Mesenchymal stem cell (in vitro differentiated cells and primary cell): ENCODE results near the gene DNTT.

ENCODE experiments used
- DNase-seq: peaks from one replicate; pipeline ENCODE4 v3.0.0-alpha.2; 2013
- H2AFZ ChIP-seq: one replicate; pipeline ENCODE4 v1.6.1; 2013; ENCODE audit warnings: low read depth, mild to moderate bottlenecking, control low read depth, inconsistent platforms, low read length, moderate library complexity
- H2AK5ac ChIP-seq: 2 replicates; pipeline ENCODE4 v1.6.1; 2013; ENCODE audit warnings: low read length, moderate library complexity, mild to moderate bottlenecking, inconsistent platforms; ENCODE audit not compliant: severe bottlenecking
- H2BK120ac ChIP-seq: one replicate; pipeline ENCODE4 v1.6.1; 2013; ENCODE audit warnings: low read depth, mild to moderate bottlenecking, inconsistent platforms, low read length, moderate library complexity
- H2BK12ac ChIP-seq, 2 experiments: one replicate each; pipeline ENCODE4 v1.6.1; 2013; ENCODE audit warnings: inconsistent platforms in 2 of 2, low read length in 2 of 2, mild to moderate bottlenecking in 2 of 2, moderate library complexity in 2 of 2, control low read depth in 1 of 2
- H2BK15ac ChIP-seq: one replicate; pipeline ENCODE4 v1.6.1; 2013; ENCODE audit warnings: mild to moderate bottlenecking, low read depth, inconsistent platforms; ENCODE audit not compliant: poor library complexity, severe bottlenecking
- H2BK5ac ChIP-seq: 2 replicates; pipeline ENCODE4 v1.6.1; 2013; ENCODE audit warnings: low read depth, mild to moderate bottlenecking, low read length, control low read depth, inconsistent platforms; ENCODE audit not compliant: poor library complexity, severe bottlenecking
- H3K14ac ChIP-seq, 2 experiments: one replicate each; pipeline ENCODE4 v1.6.1; 2013; ENCODE audit warnings: inconsistent platforms in 2 of 2, low read length in 2 of 2, control low read depth in 1 of 2, mild to moderate bottlenecking in 1 of 2, moderate library complexity in 1 of 2
- H3K18ac ChIP-seq, 2 experiments: one replicate each; pipeline ENCODE4 v1.6.1; 2013; ENCODE audit warnings: inconsistent platforms in 2 of 2, low read length in 2 of 2, control low read depth in 1 of 2, low read depth in 1 of 2, mild to moderate bottlenecking in 1 of 2
- H3K23ac ChIP-seq, 2 experiments: one replicate each; pipeline ENCODE4 v1.6.1; 2013; ENCODE audit warnings: inconsistent platforms in 2 of 2, low read length in 2 of 2, mild to moderate bottlenecking in 2 of 2, moderate library complexity in 2 of 2, control low read depth in 1 of 2
- H3K27ac ChIP-seq: 2 replicates; pipeline ENCODE4 v1.5.1; 2013; ENCODE audit warnings: mild to moderate bottlenecking, moderate library complexity, low read length, control low read depth, inconsistent platforms; ENCODE audit not compliant: poor library complexity, severe bottlenecking
- H3K27me3 ChIP-seq, 2 experiments: 2 replicates each; pipeline versions ENCODE4 v1.6.1 to v1.7.0; 2013; ENCODE audit warnings: low read length in 2 of 2, mild to moderate bottlenecking in 2 of 2, moderate library complexity in 2 of 2, control low read depth in 1 of 2, inconsistent platforms in 1 of 2; ENCODE audit not compliant: control insufficient read depth in 1 of 2, insufficient read depth in 1 of 2
- H3K36me3 ChIP-seq, 2 experiments: 2 replicates each; pipeline versions ENCODE4 v1.6.1 to v1.7.0; 2013; ENCODE audit warnings: low read length in 2 of 2, control low read depth in 1 of 2, inconsistent platforms in 1 of 2, low read depth in 1 of 2, mild to moderate bottlenecking in 1 of 2; ENCODE audit not compliant: insufficient read depth in 2 of 2, control insufficient read depth in 1 of 2
- H3K4ac ChIP-seq, 2 experiments: one replicate each; pipeline ENCODE4 v1.6.1; 2013; ENCODE audit warnings: inconsistent platforms in 2 of 2, low read length in 2 of 2, mild to moderate bottlenecking in 2 of 2, moderate library complexity in 2 of 2, control low read depth in 1 of 2, low read depth in 1 of 2
- H3K4me1 ChIP-seq: 2 replicates; pipeline ENCODE4 v1.6.1; 2013; ENCODE audit warnings: low read depth, low read length, control low read depth; ENCODE audit not compliant: control insufficient read depth, insufficient read depth
- H3K4me2 ChIP-seq: 2 replicates; pipeline ENCODE4 v1.6.1; 2013; ENCODE audit warnings: low read length, mild to moderate bottlenecking, inconsistent platforms; ENCODE audit not compliant: poor library complexity, severe bottlenecking
- H3K4me3 ChIP-seq, 2 experiments: 2 replicates each; pipeline versions ENCODE4 v1.5.1 to v1.7.0; 2013; ENCODE audit warnings: low read length in 2 of 2, mild to moderate bottlenecking in 2 of 2, control low read depth in 1 of 2, low read depth in 1 of 2; ENCODE audit not compliant: insufficient read depth in 1 of 2
- H3K79me1 ChIP-seq: replicated peaks from 2 replicates; pipeline ENCODE4 v1.6.1; 2013; ENCODE audit warnings: mild to moderate bottlenecking, control low read depth, low read length, inconsistent platforms; ENCODE audit not compliant: poor library complexity, severe bottlenecking
- H3K9ac ChIP-seq: 2 replicates; pipeline ENCODE4 v1.7.0; 2013; ENCODE audit warnings: mild to moderate bottlenecking, low read length, moderate library complexity
- H3K9me3 ChIP-seq: 2 replicates; pipeline ENCODE4 v1.7.0; 2013; ENCODE audit warnings: mild to moderate bottlenecking, low read length; ENCODE audit not compliant: control insufficient read depth
- H4K8ac ChIP-seq: one replicate; pipeline ENCODE4 v1.6.1; 2013; ENCODE audit warnings: inconsistent platforms, mild to moderate bottlenecking, low read length, moderate library complexity
- H4K91ac ChIP-seq: one replicate; pipeline ENCODE4 v1.6.1; 2013; ENCODE audit warnings: mild to moderate bottlenecking, low read length, inconsistent platforms
- WGBS: methylation state at CpG from one replicate; pipeline ENCODE4 v1.1.7; 2013; ENCODE audit warnings: mixed read lengths; 5-methylcytosine and 5-hydroxymethylcytosine counted together

DNTT gene

GRCh38 chr10:96292971-96293920 lies 11.0 kb upstream of the DNTT start:
- Histone ChIP-seq H3K4me3 (no peak overlapping the region), H2BK5ac (no peak overlapping the region), H3K27ac (no peak overlapping the region), H3K27me3 (peaks cover 23 to 33% of the 10 kb centered on the region in 2 experiments), H2BK12ac (no peak overlapping the region), H2AFZ (no peak overlapping the region), H3K23ac (no peak overlapping the region), H3K4me1 (no peaks in the 10 kb centered on the region), H3K36me3 (no peaks in the 10 kb centered on the region), H3K4me2 (no peak overlapping the region), H2AK5ac (no peak overlapping the region), H4K8ac (no peak overlapping the region), H4K91ac (no peak overlapping the region), H3K9ac (no peak overlapping the region), H3K4ac (no peak overlapping the region), H2BK15ac (no peak overlapping the region), H3K14ac (no peak overlapping the region), H2BK120ac (no peak overlapping the region), H3K79me1 (no peaks in the 10 kb centered on the region), H3K9me3 (no peaks in the 10 kb centered on the region), H3K18ac (no peak overlapping the region)
- DNase-seq: peak; percentile 50
- WGBS: 65% methylated on average over 5 of the region's 7 CpGs

- DNase-seq: no peak
- Histone ChIP-seq H3K4me2 (no peak overlapping the region), H3K36me3 (no peaks in the 10 kb centered on the region), H2BK120ac (no peak overlapping the region), H3K27ac (no peak overlapping the region), H3K9ac (no peak overlapping the region), H4K8ac (no peak overlapping the region), H2BK5ac (no peak overlapping the region), H2AK5ac (no peak overlapping the region), H3K27me3 (peaks cover 44 to 50% of the 10 kb centered on the region in 2 experiments), H3K4me3 (no peak overlapping the region), H4K91ac (no peak overlapping the region), H2AFZ (no peak overlapping the region), H3K4me1 (no peaks in the 10 kb centered on the region), H3K18ac (no peak overlapping the region), H3K79me1 (no peaks in the 10 kb centered on the region), H2BK15ac (no peak overlapping the region), H3K4ac (no peak overlapping the region), H3K23ac (no peak overlapping the region), H2BK12ac (no peak overlapping the region), H3K14ac (no peak overlapping the region), H3K9me3 (no peaks in the 10 kb centered on the region)
- WGBS: 73% methylated on average over 4 of the region's 4 CpGs
Measured at GRCh38 chr10:96295475-96295874, 8.8 kb upstream of the DNTT start.

DNA sequence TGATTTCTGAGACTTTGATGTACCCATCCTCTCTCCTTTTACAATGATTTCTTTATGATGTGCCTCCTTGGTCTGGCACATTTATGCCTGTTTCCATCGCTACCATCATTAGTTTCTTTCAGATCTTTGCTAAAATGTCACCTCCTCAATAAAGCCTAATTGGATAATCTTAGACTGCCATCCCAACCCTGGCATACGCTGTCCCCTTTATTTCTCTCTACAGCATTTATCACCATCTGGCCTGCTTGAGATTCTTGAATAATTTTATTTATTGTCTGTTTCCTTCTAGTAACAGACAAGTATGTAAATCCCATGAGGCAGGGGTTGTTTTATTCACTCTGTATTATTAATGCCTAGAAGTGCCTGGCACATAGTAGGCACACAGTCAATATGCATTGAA lies 6.7 kb upstream of the DNTT start:
- Histone ChIP-seq H4K8ac (no peak overlapping the region), H3K4me3 (no peak overlapping the region), H3K23ac (no peak overlapping the region), H2AFZ (no peak overlapping the region), H2BK120ac (no peak overlapping the region), H2AK5ac (no peak overlapping the region), H3K4me2 (no peak overlapping the region), H3K4ac (no peak overlapping the region), H3K27ac (no peak overlapping the region), H3K27me3 (peaks cover 60 to 70% of the 10 kb centered on the region in 2 experiments), H2BK5ac (no peak overlapping the region), H4K91ac (no peak overlapping the region), H3K9me3 (no peaks in the 10 kb centered on the region), H3K79me1 (no peaks in the 10 kb centered on the region), H3K14ac (no peak overlapping the region), H3K4me1 (no peaks in the 10 kb centered on the region), H2BK15ac (no peak overlapping the region), H3K9ac (no peak overlapping the region), H3K36me3 (no peaks in the 10 kb centered on the region), H2BK12ac (no peak overlapping the region), H3K18ac (no peak overlapping the region)
- WGBS: 78% methylated on average over 1 of the region's 2 CpGs
- DNase-seq: no peak

DNA sequence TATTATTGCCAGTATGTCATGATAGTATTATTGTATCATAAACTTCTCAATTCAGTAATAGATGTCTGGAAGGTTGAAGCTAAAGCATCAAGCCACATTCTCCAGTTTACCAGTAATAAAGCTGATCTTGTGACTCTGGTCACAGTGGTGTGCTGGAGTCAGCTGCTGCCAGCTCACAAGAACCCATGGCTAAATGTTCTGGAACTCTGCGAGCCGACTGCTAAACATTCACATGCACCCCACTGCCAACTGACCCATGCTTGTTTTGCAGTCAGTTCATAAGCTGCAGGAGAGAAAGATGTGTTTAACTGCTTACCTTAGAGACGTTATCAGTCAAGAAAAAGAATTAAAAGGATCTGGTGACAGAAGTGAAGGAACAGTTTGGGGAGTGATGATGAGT lies 5.9 kb upstream of the DNTT start:
- H3K4ac ChIP-seq: no peak overlapping the region
- H3K79me1 ChIP-seq: no peaks in the 10 kb centered on the region
- no peak overlapping the region for H4K91ac ChIP-seq
- no peak overlapping the region for H2BK12ac ChIP-seq
- H3K36me3 ChIP-seq: no peaks in the 10 kb centered on the region
- no peaks in the 10 kb centered on the region for H3K4me1 ChIP-seq
- no peak overlapping the region for H3K14ac ChIP-seq
- H3K4me3 ChIP-seq: no peak overlapping the region
- no peaks in the 10 kb centered on the region for H3K9me3 ChIP-seq
- H3K23ac ChIP-seq: no peak overlapping the region
- H2AFZ ChIP-seq: no peak overlapping the region
- no peak overlapping the region for H3K27ac ChIP-seq
- H4K8ac ChIP-seq: no peak overlapping the region
- H3K18ac ChIP-seq: no peak overlapping the region
- no peak overlapping the region for H2BK5ac ChIP-seq
- peaks cover 60 to 70% of the 10 kb centered on the region in 2 experiments for H3K27me3 ChIP-seq
- H2AK5ac ChIP-seq: no peak overlapping the region
- DNase-seq: no peak
- H2BK120ac ChIP-seq: no peak overlapping the region
- no peak overlapping the region for H3K9ac ChIP-seq
- H3K4me2 ChIP-seq: no peak overlapping the region
- WGBS: 85% methylated on average over 3 of the region's 3 CpGs
- no peak overlapping the region for H2BK15ac ChIP-seq
